ENCODE measurements around the gene GAGE13. TPM values are rescaled to one million over a fixed set of nuclear protein-coding genes. Genes with fewer than 3 reads are reported as not detected.

GAGE13 gene
- total and polyA plus RNA-seq, 9 of the 15 experiments (the other 6 are each of a cell fraction or from before 2014, with no cell fraction given): 31.6 to 506 (median 154) TPM

DNA sequence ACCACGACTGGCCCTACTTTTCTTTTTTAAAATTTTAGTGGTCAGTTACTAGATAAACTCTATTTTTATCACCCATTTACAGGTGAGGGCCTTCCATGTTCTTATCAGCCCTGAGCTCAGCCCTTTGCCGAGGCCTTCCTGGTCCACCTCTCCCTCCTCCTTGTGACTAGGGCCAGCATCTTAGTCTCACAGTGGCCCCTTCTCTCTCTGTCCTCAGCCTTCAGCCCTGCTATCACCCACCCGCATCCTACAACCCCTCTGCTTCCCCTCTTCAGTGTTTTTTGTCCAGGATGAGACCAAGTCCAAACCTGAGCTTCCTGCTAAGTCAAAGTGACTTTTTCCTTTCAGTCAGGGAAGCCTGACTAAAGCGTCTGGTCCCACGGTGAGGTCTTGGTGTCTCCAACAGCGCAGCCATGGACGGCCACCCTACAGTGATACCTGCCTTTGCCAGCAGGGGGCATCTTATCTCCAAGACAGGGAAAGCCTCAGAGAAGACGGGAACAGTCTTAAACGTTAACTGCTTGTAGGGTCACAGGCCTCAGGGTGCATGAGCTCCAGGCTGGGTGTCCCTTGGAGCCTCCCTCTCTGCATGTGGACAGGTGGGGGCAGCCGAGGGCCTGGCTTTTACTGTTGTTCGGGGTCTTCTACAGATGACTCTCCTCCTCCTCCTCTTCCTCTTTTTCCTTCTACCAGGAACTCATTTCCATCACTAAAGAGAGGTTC, 39.6 kb upstream of the GAGE13 start (continued):
- TF ChIP-seq, protein P1, sequence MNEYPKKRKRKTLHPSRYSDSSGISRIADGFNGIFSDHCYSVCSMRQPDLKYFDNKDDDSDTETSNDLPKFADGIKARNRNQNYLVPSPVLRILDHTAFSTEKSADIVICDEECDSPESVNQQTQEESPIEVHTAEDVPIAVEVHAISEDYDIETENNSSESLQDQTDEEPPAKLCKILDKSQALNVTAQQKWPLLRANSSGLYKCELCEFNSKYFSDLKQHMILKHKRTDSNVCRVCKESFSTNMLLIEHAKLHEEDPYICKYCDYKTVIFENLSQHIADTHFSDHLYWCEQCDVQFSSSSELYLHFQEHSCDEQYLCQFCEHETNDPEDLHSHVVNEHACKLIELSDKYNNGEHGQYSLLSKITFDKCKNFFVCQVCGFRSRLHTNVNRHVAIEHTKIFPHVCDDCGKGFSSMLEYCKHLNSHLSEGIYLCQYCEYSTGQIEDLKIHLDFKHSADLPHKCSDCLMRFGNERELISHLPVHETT (CRISPR knock-in tag; conservative IDR thresholded peaks at IDR 0.05 in 1 of 2, IDR thresholded peaks at IDR 0.05 in 1 of 2): no peak
- TF ChIP-seq, protein P2, sequence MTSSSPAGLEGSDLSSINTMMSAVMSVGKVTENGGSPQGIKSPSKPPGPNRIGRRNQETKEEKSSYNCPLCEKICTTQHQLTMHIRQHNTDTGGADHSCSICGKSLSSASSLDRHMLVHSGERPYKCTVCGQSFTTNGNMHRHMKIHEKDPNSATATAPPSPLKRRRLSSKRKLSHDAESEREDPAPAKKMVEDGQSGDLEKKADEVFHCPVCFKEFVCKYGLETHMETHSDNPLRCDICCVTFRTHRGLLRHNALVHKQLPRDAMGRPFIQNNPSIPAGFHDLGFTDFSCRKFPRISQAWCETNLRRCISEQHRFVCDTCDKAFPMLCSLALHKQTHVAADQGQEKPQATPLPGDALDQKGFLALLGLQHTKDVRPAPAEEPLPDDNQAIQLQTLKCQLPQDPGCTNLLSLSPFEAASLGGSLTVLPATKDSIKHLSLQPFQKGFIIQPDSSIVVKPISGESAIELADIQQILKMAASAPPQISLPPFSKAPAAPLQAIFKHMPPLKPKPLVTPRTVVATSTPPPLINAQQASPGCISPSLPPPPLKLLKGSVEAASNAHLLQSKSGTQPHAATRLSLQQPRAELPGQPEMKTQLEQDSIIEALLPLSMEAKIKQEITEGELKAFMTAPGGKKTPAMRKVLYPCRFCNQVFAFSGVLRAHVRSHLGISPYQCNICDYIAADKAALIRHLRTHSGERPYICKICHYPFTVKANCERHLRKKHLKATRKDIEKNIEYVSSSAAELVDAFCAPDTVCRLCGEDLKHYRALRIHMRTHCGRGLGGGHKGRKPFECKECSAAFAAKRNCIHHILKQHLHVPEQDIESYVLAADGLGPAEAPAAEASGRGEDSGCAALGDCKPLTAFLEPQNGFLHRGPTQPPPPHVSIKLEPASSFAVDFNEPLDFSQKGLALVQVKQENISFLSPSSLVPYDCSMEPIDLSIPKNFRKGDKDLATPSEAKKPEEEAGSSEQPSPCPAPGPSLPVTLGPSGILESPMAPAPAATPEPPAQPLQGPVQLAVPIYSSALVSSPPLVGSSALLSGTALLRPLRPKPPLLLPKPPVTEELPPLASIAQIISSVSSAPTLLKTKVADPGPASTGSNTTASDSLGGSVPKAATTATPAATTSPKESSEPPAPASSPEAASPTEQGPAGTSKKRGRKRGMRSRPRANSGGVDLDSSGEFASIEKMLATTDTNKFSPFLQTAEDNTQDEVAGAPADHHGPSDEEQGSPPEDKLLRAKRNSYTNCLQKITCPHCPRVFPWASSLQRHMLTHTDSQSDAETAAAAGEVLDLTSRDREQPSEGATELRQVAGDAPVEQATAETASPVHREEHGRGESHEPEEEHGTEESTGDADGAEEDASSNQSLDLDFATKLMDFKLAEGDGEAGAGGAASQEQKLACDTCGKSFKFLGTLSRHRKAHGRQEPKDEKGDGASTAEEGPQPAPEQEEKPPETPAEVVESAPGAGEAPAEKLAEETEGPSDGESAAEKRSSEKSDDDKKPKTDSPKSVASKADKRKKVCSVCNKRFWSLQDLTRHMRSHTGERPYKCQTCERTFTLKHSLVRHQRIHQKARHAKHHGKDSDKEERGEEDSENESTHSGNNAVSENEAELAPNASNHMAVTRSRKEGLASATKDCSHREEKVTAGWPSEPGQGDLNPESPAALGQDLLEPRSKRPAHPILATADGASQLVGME (CRISPR knock-in tag; IDR thresholded peaks at IDR 0.05): no peak
- TF ChIP-seq, protein P3, sequence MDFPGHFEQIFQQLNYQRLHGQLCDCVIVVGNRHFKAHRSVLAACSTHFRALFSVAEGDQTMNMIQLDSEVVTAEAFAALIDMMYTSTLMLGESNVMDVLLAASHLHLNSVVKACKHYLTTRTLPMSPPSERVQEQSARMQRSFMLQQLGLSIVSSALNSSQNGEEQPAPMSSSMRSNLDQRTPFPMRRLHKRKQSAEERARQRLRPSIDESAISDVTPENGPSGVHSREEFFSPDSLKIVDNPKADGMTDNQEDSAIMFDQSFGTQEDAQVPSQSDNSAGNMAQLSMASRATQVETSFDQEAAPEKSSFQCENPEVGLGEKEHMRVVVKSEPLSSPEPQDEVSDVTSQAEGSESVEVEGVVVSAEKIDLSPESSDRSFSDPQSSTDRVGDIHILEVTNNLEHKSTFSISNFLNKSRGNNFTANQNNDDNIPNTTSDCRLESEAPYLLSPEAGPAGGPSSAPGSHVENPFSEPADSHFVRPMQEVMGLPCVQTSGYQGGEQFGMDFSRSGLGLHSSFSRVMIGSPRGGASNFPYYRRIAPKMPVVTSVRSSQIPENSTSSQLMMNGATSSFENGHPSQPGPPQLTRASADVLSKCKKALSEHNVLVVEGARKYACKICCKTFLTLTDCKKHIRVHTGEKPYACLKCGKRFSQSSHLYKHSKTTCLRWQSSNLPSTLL (IDR thresholded peaks at IDR 0.05): no peak
- TF ChIP-seq, protein P4, sequence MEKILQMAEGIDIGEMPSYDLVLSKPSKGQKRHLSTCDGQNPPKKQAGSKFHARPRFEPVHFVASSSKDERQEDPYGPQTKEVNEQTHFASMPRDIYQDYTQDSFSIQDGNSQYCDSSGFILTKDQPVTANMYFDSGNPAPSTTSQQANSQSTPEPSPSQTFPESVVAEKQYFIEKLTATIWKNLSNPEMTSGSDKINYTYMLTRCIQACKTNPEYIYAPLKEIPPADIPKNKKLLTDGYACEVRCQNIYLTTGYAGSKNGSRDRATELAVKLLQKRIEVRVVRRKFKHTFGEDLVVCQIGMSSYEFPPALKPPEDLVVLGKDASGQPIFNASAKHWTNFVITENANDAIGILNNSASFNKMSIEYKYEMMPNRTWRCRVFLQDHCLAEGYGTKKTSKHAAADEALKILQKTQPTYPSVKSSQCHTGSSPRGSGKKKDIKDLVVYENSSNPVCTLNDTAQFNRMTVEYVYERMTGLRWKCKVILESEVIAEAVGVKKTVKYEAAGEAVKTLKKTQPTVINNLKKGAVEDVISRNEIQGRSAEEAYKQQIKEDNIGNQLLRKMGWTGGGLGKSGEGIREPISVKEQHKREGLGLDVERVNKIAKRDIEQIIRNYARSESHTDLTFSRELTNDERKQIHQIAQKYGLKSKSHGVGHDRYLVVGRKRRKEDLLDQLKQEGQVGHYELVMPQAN (IDR thresholded peaks at IDR 0.05; ENCODE audit: borderline replicate concordance): no peak
- TF ChIP-seq BCOR (IDR thresholded peaks at IDR 0.05): peak; percentile 27; the same call in 1 of the 2 replicates
- no peak for TF ChIP-seq KDM2B (CRISPR knock-in tag; IDR thresholded peaks at IDR 0.05)
- no peak for TF ChIP-seq MYBL2 (IDR thresholded peaks at IDR 0.05; ENCODE audit: low read depth)
- no peak for TF ChIP-seq MYBL2 (CRISPR knock-in tag; IDR thresholded peaks at IDR 0.05; ENCODE audit: borderline replicate concordance)
- peak; percentile 70 for TF ChIP-seq SPI1 (IDR thresholded peaks at IDR 0.05; ENCODE audit: borderline replicate concordance, low read depth, low read length)
- no peak for TF ChIP-seq DIDO1 (tag; IDR thresholded peaks at IDR 0.05; ENCODE audit: low read depth)
- TF ChIP-seq, protein P5, sequence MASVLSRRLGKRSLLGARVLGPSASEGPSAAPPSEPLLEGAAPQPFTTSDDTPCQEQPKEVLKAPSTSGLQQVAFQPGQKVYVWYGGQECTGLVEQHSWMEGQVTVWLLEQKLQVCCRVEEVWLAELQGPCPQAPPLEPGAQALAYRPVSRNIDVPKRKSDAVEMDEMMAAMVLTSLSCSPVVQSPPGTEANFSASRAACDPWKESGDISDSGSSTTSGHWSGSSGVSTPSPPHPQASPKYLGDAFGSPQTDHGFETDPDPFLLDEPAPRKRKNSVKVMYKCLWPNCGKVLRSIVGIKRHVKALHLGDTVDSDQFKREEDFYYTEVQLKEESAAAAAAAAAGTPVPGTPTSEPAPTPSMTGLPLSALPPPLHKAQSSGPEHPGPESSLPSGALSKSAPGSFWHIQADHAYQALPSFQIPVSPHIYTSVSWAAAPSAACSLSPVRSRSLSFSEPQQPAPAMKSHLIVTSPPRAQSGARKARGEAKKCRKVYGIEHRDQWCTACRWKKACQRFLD (CRISPR knock-in tag; IDR thresholded peaks at IDR 0.05): no peak
- TF ChIP-seq ZFPM2 (CRISPR knock-in tag; IDR thresholded peaks at IDR 0.05): no peak
- TF ChIP-seq FOS (IDR thresholded peaks at IDR 0.05; ENCODE audit: extremely low read depth, insufficient read length): no peak
- TF ChIP-seq HDAC8 (tag; IDR thresholded peaks at IDR 0.05): no peak

All from K562 (cell line).